HEK293 (cell line): ENCODE results near the gene TPD52L1.

Experiments
- CTCF ChIA-PET: fragments of 350-600 bp; formaldehyde crosslinking; extraction: SDS; loops from one replicate; lab custom pipeline; 2021; ENCODE audit warnings: antibody characterized with exemption; lab: Yijun Ruan, JAX
- POLR2A ChIA-PET: fragments of 300-600 bp; formaldehyde crosslinking; extraction: SDS; loops from one replicate; lab custom pipeline; 2020; ENCODE audit warnings: antibody characterized with exemption, inconsistent platforms; lab: Yijun Ruan, JAX
- H3K27ac ChIP-seq: fragments of 200-500 bp; sonication (Bioruptor generic); 2 replicates; pipeline ENCODE4 v1.5.1; 2014; ENCODE audit warnings: low read depth, low read length, control low read depth, inconsistent platforms; ENCODE audit errors: extremely low read depth
- H3K36me3 ChIP-seq, 2 experiments: fragments of 200-500 bp in 1 of 2; sonication (Bioruptor generic) in 1 of 2; 1 replicate in 1 of 2; 2 replicates in 1 of 2; pipeline ENCODE4 v1.5.1; 2014 to 2017; ENCODE audit warnings: inconsistent platforms in 2 of 2, low read length in 2 of 2; ENCODE audit not compliant: control insufficient read depth in 2 of 2, insufficient read depth in 1 of 2
- H3K4me1 ChIP-seq: fragments of 200-500 bp; sonication (Bioruptor generic); 2 replicates; pipeline ENCODE4 v1.5.1; 2014; ENCODE audit warnings: mild to moderate bottlenecking, low read length, inconsistent platforms; ENCODE audit not compliant: control insufficient read depth, insufficient read depth
- H3K4me3 ChIP-seq: 2 replicates; pipeline ENCODE4 v1.5.1; 2011; ENCODE audit warnings: low read depth, mild to moderate bottlenecking, control low read depth, low read length, moderate library complexity
- H3K9me3 ChIP-seq: fragments of 200-500 bp; sonication (Bioruptor generic); 2 replicates; pipeline ENCODE4 v1.5.1; 2014; ENCODE audit warnings: low read depth, low read length, inconsistent platforms; ENCODE audit not compliant: control insufficient read depth, insufficient read depth
- GLI2 ChIP-seq: fragments of 450-650 bp; formaldehyde crosslinking; IDR thresholded peaks from 2 replicates; pipeline ENCODE4; 2017; ENCODE audit warnings: missing biosample characterization, missing genetic modification characterization, low read depth, borderline replicate concordance
- KLF10 ChIP-seq: fragments of 450-650 bp; IDR thresholded peaks from 2 replicates; pipeline ENCODE4 v1.5.1; 2018; ENCODE audit warnings: missing biosample characterization, mild to moderate bottlenecking, missing genetic modification characterization
- KLF9 ChIP-seq: fragments of 450-650 bp; formaldehyde crosslinking; IDR thresholded peaks from 2 replicates; pipeline ENCODE4 v1.5.1; 2016; ENCODE audit warnings: missing biosample characterization, missing genetic modification characterization, low read depth
- MEIS1 ChIP-seq: sonication (generic); formaldehyde crosslinking; IDR thresholded peaks from 2 replicates; pipeline ENCODE4 v1.8.1; 2022; ENCODE audit warnings: missing genetic modification reagents, mild to moderate bottlenecking, borderline replicate concordance
- MYNN ChIP-seq: fragments of 450-650 bp; formaldehyde crosslinking; IDR thresholded peaks from 2 replicates; pipeline ENCODE4 v1.5.1; 2016; ENCODE audit warnings: missing biosample characterization, missing genetic modification characterization, borderline replicate concordance
- MZF1 ChIP-seq: fragments of 450-650 bp; formaldehyde crosslinking; IDR thresholded peaks from 2 replicates; pipeline ENCODE4 v1.5.1; 2017; ENCODE audit warnings: missing biosample characterization, missing genetic modification characterization, borderline replicate concordance
- OSR2 ChIP-seq: fragments of 450-650 bp; formaldehyde crosslinking; IDR thresholded peaks from 2 replicates; pipeline ENCODE4 v1.5.1; 2016; ENCODE audit warnings: missing biosample characterization, missing genetic modification characterization
- WT1 ChIP-seq: fragments of 450-650 bp; formaldehyde crosslinking; IDR thresholded peaks from 2 replicates; pipeline ENCODE4 v1.5.1; 2016; ENCODE audit warnings: missing biosample characterization, missing genetic modification characterization
- ZBTB17 ChIP-seq: fragments of 450-650 bp; formaldehyde crosslinking; IDR thresholded peaks from 2 replicates; pipeline ENCODE4 v1.5.1; 2016; ENCODE audit warnings: missing biosample characterization, missing genetic modification characterization
- ZBTB21 ChIP-seq: fragments of 450-650 bp; formaldehyde crosslinking; IDR thresholded peaks from 2 replicates; pipeline ENCODE4 v1.5.1; 2017; ENCODE audit warnings: missing biosample characterization, missing genetic modification characterization
- ZFP41 ChIP-seq: fragments of 450-650 bp; formaldehyde crosslinking; IDR thresholded peaks from 2 replicates; pipeline ENCODE4 v1.5.1; 2016; ENCODE audit warnings: missing biosample characterization, missing genetic modification characterization, borderline replicate concordance
- ZFP69B ChIP-seq: fragments of 450-650 bp; formaldehyde crosslinking; IDR thresholded peaks from 2 replicates; pipeline ENCODE4 v1.5.1; 2016; ENCODE audit warnings: missing biosample characterization, missing genetic modification characterization
- ZNF2 ChIP-seq: fragments of 450-650 bp; formaldehyde crosslinking; IDR thresholded peaks from 2 replicates; pipeline ENCODE4 v1.5.1; 2016; ENCODE audit warnings: missing biosample characterization, missing genetic modification characterization
- ZNF350 ChIP-seq: fragments of 450-650 bp; formaldehyde crosslinking; IDR thresholded peaks from 2 replicates; pipeline ENCODE4 v1.5.0; 2017; ENCODE audit warnings: missing biosample characterization, mild to moderate bottlenecking, missing genetic modification characterization
- ZNF366 ChIP-seq: fragments of 450-650 bp; formaldehyde crosslinking; conservative IDR thresholded peaks from 2 replicates; pipeline ENCODE4 v1.5.1; 2016; ENCODE audit warnings: missing biosample characterization, missing genetic modification characterization
- ZNF558 ChIP-seq: fragments of 450-650 bp; formaldehyde crosslinking; IDR thresholded peaks from 2 replicates; pipeline ENCODE4 v1.5.1; 2016; ENCODE audit warnings: missing biosample characterization, missing genetic modification characterization
- ZNF776 ChIP-seq: fragments of 450-650 bp; formaldehyde crosslinking; IDR thresholded peaks from 2 replicates; pipeline ENCODE4 v1.5.0; 2017; ENCODE audit warnings: missing biosample characterization, missing genetic modification characterization, borderline replicate concordance
- ZNF777 ChIP-seq: fragments of 450-650 bp; formaldehyde crosslinking; IDR thresholded peaks from 2 replicates; pipeline ENCODE4 v1.5.1; 2017; ENCODE audit warnings: missing biosample characterization, missing genetic modification characterization, borderline replicate concordance
- ZNF837 ChIP-seq: fragments of 450-650 bp; formaldehyde crosslinking; IDR thresholded peaks from 2 replicates; pipeline ENCODE4 v1.5.1; 2016; ENCODE audit warnings: missing biosample characterization, missing genetic modification characterization
- TF ChIP-seq, protein P1 (sequence below): fragments of 450-650 bp; formaldehyde crosslinking; IDR thresholded peaks from 2 replicates; pipeline ENCODE4 v1.5.0; 2017; ENCODE audit warnings: missing biosample characterization, missing genetic modification characterization, borderline replicate concordance
- TF ChIP-seq, protein P2 (sequence below): fragments of 450-650 bp; formaldehyde crosslinking; IDR thresholded peaks from 2 replicates; pipeline ENCODE4 v1.5.1; 2016; ENCODE audit warnings: missing biosample characterization, missing genetic modification characterization
- TF ChIP-seq, protein P3 (sequence below): fragments of 450-650 bp; formaldehyde crosslinking; IDR thresholded peaks from 2 replicates; pipeline ENCODE4 v1.5.1; 2016; ENCODE audit warnings: missing biosample characterization, missing genetic modification characterization
- TF ChIP-seq, protein P4 (sequence below): fragments of 450-650 bp; formaldehyde crosslinking; IDR thresholded peaks from 2 replicates; pipeline ENCODE4 v1.5.1; 2017; ENCODE audit warnings: missing biosample characterization, missing genetic modification characterization

TPD52L1 gene

DNA sequence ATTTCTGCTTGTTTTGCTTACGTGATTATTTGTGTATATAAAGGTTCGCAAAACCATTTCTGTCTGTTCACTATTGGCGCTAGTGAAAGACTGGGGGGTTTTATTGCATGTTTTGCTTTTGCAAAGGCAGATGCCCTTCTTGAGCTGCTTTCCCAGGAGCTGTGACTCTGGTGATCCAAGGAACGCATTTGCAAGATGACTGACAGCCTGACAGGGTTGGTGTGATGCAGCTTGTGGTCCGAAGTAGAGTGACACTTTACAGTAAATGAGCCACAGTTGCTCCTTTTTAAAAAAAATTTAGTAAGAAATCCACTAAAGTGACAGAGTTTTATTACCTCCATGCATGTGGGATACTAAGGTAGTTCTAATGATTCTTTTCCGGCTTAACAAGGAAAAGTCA is 73.7 kb downstream of the TPD52L1 start:
- H3K4me1 ChIP-seq = peaks cover 6% of the 10 kb centered on the region; the same call in 1 of the 2 replicates
- H3K9me3 ChIP-seq = no peaks in the 10 kb centered on the region
- H3K4me3 ChIP-seq = no peak overlapping the region
- TF ChIP-seq, protein P1, sequence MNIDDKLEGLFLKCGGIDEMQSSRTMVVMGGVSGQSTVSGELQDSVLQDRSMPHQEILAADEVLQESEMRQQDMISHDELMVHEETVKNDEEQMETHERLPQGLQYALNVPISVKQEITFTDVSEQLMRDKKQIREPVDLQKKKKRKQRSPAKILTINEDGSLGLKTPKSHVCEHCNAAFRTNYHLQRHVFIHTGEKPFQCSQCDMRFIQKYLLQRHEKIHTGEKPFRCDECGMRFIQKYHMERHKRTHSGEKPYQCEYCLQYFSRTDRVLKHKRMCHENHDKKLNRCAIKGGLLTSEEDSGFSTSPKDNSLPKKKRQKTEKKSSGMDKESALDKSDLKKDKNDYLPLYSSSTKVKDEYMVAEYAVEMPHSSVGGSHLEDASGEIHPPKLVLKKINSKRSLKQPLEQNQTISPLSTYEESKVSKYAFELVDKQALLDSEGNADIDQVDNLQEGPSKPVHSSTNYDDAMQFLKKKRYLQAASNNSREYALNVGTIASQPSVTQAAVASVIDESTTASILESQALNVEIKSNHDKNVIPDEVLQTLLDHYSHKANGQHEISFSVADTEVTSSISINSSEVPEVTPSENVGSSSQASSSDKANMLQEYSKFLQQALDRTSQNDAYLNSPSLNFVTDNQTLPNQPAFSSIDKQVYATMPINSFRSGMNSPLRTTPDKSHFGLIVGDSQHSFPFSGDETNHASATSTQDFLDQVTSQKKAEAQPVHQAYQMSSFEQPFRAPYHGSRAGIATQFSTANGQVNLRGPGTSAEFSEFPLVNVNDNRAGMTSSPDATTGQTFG (tag by site-specific recombination) = no peak
- TF ChIP-seq, all 188 proteins: peak for 0
- Histone ChIP-seq H3K27ac (no peak overlapping the region), H3K36me3 (no peaks in the 10 kb centered on the region)
- ChIA-PET POLR2A (no interaction called here), CTCF (interaction anchor here (1.3 kb wide), 1 partner anchor 34 kb away, joined by 4 read pairs; no protein-coding TSS in a partner anchor)

DNA sequence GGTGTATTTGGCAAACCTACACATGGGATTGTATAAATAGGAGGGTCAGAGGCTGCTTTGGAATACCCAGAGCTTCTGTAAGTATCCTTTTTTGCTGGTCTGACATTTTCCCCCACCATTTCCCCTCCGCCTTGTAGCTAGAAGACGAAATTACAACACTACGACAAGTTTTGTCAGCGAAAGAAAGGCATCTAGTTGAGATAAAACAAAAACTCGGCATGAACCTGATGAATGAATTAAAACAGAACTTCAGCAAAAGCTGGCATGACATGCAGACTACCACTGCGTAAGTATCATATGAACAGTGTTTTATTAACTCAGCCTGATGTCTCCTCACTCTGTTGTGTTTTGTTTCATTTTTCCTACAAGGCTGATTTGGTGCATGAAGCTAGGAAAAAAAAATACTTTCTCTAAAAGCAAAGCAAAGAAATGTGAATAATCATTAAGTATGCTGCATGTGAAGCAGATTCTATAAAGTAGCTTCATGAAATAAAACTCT is 75.5 kb downstream of the TPD52L1 start:
- no peak for TF ChIP-seq ZFP69B
- no peak for TF ChIP-seq KLF9
- no peak for TF ChIP-seq ZNF837 (tag by site-specific recombination)
- TF ChIP-seq, protein P2, sequence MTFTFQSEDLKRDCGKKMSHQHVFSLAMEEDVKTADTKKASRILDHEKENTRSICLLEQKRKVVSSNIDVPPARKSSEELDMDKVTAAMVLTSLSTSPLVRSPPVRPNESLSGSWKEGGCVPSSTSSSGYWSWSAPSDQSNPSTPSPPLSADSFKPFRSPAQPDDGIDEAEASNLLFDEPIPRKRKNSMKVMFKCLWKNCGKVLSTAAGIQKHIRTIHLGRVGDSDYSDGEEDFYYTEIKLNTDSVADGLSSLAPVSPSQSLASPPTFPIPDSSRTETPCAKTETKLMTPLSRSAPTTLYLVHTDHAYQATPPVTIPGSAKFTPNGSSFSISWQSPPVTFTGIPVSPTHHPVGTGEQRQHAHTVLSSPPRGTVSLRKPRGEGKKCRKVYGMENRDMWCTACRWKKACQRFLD (tag by site-specific recombination) = no peak
- TF ChIP-seq KLF10 (tag by site-specific recombination) = no peak
- TF ChIP-seq MZF1 = no peak
- TF ChIP-seq ZNF2 (tag by site-specific recombination) = no peak
- TF ChIP-seq OSR2 (tag by site-specific recombination) = no peak
- TF ChIP-seq ZNF558 = no peak
- TF ChIP-seq ZBTB21 (tag by site-specific recombination) = no peak
- TF ChIP-seq ZBTB17 (tag by site-specific recombination) = no peak

DNA sequence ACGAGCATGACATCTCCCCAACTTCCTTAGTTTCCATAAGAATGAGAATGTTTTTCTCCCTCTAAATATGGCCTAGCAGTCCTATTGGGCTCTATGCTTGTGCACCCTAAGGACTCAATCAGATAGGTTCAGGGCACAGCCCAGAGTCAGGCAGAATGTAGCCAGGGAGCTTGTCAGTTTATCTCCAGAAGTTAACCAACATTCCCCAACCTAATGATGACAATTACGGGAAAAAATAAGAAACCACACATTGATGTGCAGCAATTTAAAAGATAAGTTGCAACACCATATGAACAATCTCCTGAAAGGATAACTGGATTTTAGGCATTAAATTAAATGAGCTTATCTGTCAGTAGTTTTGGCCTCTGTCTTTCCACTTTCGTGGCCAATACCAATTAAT is 77.1 kb downstream of the TPD52L1 start:
- ChIA-PET CTCF (no interaction called here), POLR2A (no interaction called here)
- H3K4me1 ChIP-seq = peaks cover 6% of the 10 kb centered on the region; the same call in 1 of the 2 replicates
- H3K36me3 ChIP-seq = no peaks in the 10 kb centered on the region
- no peak overlapping the region for H3K27ac ChIP-seq
- no peak for TF ChIP-seq ZNF350 (tag by site-specific recombination)
- no peak for TF ChIP-seq GLI2 (tag by site-specific recombination)
- TF ChIP-seq, protein P3, sequence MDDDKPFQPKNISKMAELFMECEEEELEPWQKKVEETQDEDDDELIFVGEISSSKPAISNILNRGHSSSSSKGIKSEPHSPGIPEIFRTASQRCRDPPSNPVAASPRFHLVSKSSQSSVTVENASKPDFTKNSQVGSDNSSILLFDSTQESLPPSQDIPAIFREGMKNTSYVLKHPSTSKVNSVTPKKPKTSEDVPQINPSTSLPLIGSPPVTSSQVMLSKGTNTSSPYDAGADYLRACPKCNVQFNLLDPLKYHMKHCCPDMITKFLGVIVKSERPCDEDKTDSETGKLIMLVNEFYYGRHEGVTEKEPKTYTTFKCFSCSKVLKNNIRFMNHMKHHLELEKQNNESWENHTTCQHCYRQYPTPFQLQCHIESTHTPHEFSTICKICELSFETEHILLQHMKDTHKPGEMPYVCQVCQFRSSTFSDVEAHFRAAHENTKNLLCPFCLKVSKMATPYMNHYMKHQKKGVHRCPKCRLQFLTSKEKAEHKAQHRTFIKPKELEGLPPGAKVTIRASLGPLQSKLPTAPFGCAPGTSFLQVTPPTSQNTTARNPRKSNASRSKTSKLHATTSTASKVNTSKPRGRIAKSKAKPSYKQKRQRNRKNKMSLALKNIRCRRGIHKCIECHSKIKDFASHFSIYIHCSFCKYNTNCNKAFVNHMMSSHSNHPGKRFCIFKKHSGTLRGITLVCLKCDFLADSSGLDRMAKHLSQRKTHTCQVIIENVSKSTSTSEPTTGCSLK (tag by site-specific recombination) = no peak
- TF ChIP-seq, protein P4, sequence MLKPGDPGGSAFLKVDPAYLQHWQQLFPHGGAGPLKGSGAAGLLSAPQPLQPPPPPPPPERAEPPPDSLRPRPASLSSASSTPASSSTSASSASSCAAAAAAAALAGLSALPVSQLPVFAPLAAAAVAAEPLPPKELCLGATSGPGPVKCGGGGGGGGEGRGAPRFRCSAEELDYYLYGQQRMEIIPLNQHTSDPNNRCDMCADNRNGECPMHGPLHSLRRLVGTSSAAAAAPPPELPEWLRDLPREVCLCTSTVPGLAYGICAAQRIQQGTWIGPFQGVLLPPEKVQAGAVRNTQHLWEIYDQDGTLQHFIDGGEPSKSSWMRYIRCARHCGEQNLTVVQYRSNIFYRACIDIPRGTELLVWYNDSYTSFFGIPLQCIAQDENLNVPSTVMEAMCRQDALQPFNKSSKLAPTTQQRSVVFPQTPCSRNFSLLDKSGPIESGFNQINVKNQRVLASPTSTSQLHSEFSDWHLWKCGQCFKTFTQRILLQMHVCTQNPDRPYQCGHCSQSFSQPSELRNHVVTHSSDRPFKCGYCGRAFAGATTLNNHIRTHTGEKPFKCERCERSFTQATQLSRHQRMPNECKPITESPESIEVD (tag by site-specific recombination) = no peak
- no peak for TF ChIP-seq ZFP41 (tag by site-specific recombination)
- TF ChIP-seq MEIS1 (CRISPR knock-in tag) = no peak
- TF ChIP-seq ZNF777 (tag by site-specific recombination) = no peak
- no peak for TF ChIP-seq MYNN (tag by site-specific recombination)
- no peak for TF ChIP-seq ZNF366
- no peak for TF ChIP-seq WT1 (tag by site-specific recombination)
- no peak for TF ChIP-seq ZNF776 (tag by site-specific recombination)
- H3K9me3 ChIP-seq = no peaks in the 10 kb centered on the region
- no peak overlapping the region for H3K4me3 ChIP-seq

More for the DNA sequence above, 75.5 kb downstream of the TPD52L1 start:
- POLR2A ChIA-PET = interaction anchor here (0.6 to 0.8 kb wide), 2 partner anchors 30 to 134 kb away, joined by 3 to 4 read pairs; no protein-coding TSS in a partner anchor
- CTCF ChIA-PET = interaction anchor here (0.6 to 0.9 kb wide), 2 partner anchors 36 to 765 kb away, joined by 4 read pairs; no protein-coding TSS in a partner anchor
- H3K4me1 ChIP-seq = peaks cover 6% of the 10 kb centered on the region; the same call in 1 of the 2 replicates
- H3K9me3 ChIP-seq = no peaks in the 10 kb centered on the region
- no peaks in the 10 kb centered on the region for H3K36me3 ChIP-seq
- no peak overlapping the region for H3K27ac ChIP-seq
- H3K4me3 ChIP-seq = no peak overlapping the region
